Measurements from ENCODE around the gene GDPD5. TPM values are rescaled to one million over a fixed set of nuclear protein-coding genes. Genes with fewer than 3 reads are reported as not detected.

GDPD5 gene
- total RNA-seq, 2 experiments from 2014 or later, result 13.5 to 57.3 TPM

- H3K36me3 ChIP-seq (ENCODE audit: insufficient read depth, low read length), result peaks cover 51% of the 10 kb centered on the region
- H3K9me2 ChIP-seq (ENCODE audit: insufficient read depth, low read length), result no peaks in the 10 kb centered on the region
- intact Hi-C loops (cut with micrococcal nuclease; ENCODE audit: unreplicated experiment), result no loop called here
- BruUV-seq (replicated peaks), result TSS peak; percentile 65
- TF ChIP-seq CTCF (conservative IDR thresholded peaks at IDR 0.05; ENCODE audit: low read length) (peak; percentile 57), EZH2phosphoT487 (IDR thresholded peaks at IDR 0.05; ENCODE audit: borderline replicate concordance, low read depth, low read length) (no peak)
- H3K4me2 ChIP-seq (ENCODE audit: low read length), result peak within 1 kb of the TSS; percentile 87
- H3K9me3 ChIP-seq (ENCODE audit: low read length), result no peaks in the 10 kb centered on the region
- peaks cover 48% of the 10 kb centered on the region for H4K20me1 ChIP-seq (ENCODE audit: insufficient read depth, low read length)
- H3K79me2 ChIP-seq (ENCODE audit: insufficient read depth, low read depth, low read length), result peaks cover 54% of the 10 kb centered on the region
- H2AFZ ChIP-seq (ENCODE audit: low read length), result peak within 1 kb of the TSS; percentile 91
- peak within 1 kb of the TSS; percentile 75 for H3K27ac ChIP-seq (ENCODE audit: low read depth, low read length, poor library complexity, severe bottlenecking)
- peak; percentile 94 for DNase-seq (ENCODE audit: low spot score)
- H3K4me3 ChIP-seq (ENCODE audit: low read depth, low read length, poor library complexity, severe bottlenecking), result peak within 1 kb of the TSS; percentile 97
- CTCF ChIA-PET (ENCODE audit: unreplicated experiment), result interaction anchor here (0.6 kb wide), 1 partner anchor 77 kb away, joined by 3 read pairs; no protein-coding TSS in a partner anchor
- H3K4me1 ChIP-seq (ENCODE audit: insufficient read depth, low read length, poor library complexity, severe bottlenecking), result peaks cover 25% of the 10 kb centered on the region
- POLR2A ChIA-PET, result interaction anchor here (0.9 to 1.4 kb wide), 3 partner anchors 108 to 835 kb away, joined by 3 to 4 read pairs (median 4); no protein-coding TSS in a partner anchor
These were observed 126.2 kb downstream of the GDPD5 start, which contains the start of gene RPS3 for GRCh38 chr11:75399344-75400145. Gene RPS3 (plus strand): TSS chr11:75399518. CDS start chr11:75399548, 30 bp downstream.

GRCh38 chr11:75398906-75399305, 126.8 kb downstream of the GDPD5 start:
- peak overlapping the region; percentile 91 for H2AFZ ChIP-seq (ENCODE audit: low read length)
- H3K27ac ChIP-seq (ENCODE audit: low read depth, low read length, poor library complexity, severe bottlenecking), result no peak overlapping the region
- no peak overlapping the region; the same call in 1 of the 2 replicates for H3K4me2 ChIP-seq (ENCODE audit: low read length)
- peaks cover 42% of the 10 kb centered on the region for H4K20me1 ChIP-seq (ENCODE audit: insufficient read depth, low read length)
- ChIA-PET CTCF (ENCODE audit: unreplicated experiment) (interaction anchor here (0.6 kb wide), 1 partner anchor 77 kb away, joined by 3 read pairs; no protein-coding TSS in a partner anchor), POLR2A (interaction anchor here (1.4 kb wide), 1 partner anchor 124 kb away, joined by 4 read pairs; no protein-coding TSS in a partner anchor)
- no peak for DNase-seq (ENCODE audit: low spot score)
- H3K9me3 ChIP-seq (ENCODE audit: low read length), result no peaks in the 10 kb centered on the region
- no peaks in the 10 kb centered on the region for H3K9me2 ChIP-seq (ENCODE audit: insufficient read depth, low read length)
- H3K4me1 ChIP-seq (ENCODE audit: insufficient read depth, low read length, poor library complexity, severe bottlenecking), result peaks cover 25% of the 10 kb centered on the region
- H3K4me3 ChIP-seq (ENCODE audit: low read depth, low read length, poor library complexity, severe bottlenecking), result peak overlapping the region; percentile 97
- intact Hi-C loops (cut with micrococcal nuclease; ENCODE audit: unreplicated experiment), result no loop called here
- TF ChIP-seq EZH2phosphoT487 (IDR thresholded peaks at IDR 0.05; ENCODE audit: borderline replicate concordance, low read depth, low read length) (no peak), CTCF (conservative IDR thresholded peaks at IDR 0.05; ENCODE audit: low read length) (no peak)
- peaks cover 44% of the 10 kb centered on the region for H3K36me3 ChIP-seq (ENCODE audit: insufficient read depth, low read length)
- peaks cover 47% of the 10 kb centered on the region for H3K79me2 ChIP-seq (ENCODE audit: insufficient read depth, low read depth, low read length)
- BruUV-seq (replicated peaks), result no TSS peak
